GM18517 (cell line): Measurements from ENCODE around the gene PLCL1.
A peak's percentile ranks its signal among the peaks of the same experiment; 100 is the strongest.
"Not testable (repeated sequence)": the region's sequence is repeated elsewhere in the genome, so short reads cannot be mapped to it uniquely, and the experiment has no call there.

Experiments
- ATAC-seq: cut with Tn5 transposase; IDR thresholded peaks from one replicate; pipeline ENCODE4 v1.9.1; 2021; ENCODE audit warnings: mild to moderate bottlenecking, moderate library complexity; ENCODE audit not compliant: unreplicated experiment

PLCL1 gene

DNA sequence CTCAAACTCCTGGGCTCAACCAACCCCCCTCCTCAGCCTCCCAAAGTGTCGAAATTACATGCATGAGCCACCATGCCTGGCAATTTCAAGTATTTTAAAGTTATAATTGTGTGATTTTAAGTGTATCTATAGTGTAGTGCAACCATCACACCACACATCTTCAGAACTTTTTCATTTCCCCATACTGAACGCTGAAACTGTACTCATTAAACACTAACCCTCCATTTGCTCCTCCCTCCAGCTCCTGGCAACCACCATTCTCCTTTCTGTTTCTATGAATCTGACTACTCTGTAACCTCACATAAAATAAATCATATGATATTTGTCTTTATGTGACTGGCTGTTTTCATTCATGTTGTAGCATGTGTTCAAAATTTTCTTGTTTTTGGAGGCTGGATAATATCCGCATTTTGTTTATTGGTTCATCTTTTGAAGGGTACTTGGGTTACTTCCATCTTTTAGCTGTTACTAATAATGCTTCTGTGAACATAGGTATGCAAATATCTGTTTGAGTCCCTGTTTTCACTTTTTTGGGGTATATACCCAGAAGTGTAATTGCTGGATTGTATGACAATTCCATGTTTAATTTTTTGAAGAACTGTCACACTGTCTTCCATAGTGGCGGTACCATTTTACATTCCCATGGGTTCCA lies 188.2 kb downstream of the PLCL1 start:
- ATAC-seq: peak; percentile 96

DNA sequence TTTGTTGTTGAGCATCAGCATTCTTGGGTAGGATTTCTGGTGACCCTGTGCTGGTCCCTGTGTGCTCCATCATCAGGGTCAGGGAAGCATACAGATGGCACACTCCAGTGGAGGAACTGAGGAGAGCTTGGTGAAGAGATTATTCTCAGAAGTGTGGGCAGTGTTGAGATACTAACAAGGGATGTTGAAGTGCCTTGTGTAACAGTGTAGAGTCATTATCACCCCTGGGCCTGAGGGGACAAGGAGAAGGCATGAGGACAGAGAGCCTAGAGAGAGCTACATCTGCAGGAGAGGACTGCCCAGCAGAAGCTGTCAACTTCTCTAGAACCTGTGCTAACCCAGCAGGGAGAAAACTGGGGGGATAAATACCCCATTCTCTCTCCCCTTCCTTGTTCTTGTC lies 189.0 kb downstream of the PLCL1 start:
- no peak for ATAC-seq

DNA sequence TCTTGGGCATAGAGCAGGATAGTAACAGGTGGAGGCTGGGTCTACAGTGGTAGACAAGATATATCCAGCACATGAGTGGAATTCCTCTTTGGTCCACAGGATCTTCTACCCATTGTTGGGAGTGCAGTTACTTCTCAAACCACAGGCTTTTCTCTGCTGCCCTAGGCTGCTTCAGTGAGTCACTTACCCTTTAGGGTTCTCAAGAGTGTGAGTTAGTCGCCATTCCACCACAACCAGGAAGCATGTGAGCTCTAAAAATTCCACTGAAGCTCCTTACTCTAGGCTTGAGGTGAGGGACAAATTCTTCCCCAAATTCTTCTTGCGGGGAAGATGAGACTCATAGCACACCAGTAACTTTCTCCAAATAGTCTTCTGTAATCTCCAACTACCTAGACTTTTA lies 189.4 kb downstream of the PLCL1 start:
- no peak for ATAC-seq

DNA sequence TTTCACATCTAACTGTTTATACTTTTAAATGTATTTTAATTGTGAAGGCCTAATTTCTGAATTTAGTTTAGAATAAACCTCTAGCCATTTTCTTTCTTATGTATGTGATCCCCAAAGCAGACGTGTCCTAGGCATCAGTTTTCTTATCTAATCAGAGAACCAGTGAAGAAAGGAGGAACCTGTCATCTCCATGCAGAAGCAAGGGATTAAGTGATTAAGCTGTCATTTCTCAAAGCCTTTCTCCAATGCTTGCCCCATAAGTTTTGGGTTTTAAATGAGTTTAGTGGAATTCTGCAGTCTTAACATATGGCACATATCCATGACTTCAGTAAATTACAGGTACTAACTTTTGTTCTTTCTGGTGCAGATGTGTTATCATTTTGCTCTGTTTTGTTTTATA lies 190.4 kb downstream of the PLCL1 start:
- no peak for ATAC-seq

DNA sequence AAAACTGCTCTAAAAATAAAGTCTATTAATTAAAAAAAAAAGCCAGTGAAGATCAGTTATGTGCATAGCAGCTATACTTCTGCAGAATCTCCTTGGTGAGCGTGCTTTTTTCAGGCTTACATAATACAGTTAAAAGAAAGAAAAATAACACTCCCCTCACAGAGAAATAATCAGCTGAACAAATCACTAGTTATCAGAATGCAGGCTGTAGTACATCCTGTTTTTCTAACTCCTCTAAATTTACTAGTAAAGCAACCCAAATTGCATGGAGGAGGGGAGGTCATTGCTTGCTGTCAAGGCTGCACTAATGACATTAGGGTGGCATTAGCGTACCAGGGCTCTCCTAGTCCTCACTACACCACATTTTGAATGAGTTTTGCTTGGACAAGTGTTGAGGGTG lies 192.2 kb downstream of the PLCL1 start:
- ATAC-seq: no peak

DNA sequence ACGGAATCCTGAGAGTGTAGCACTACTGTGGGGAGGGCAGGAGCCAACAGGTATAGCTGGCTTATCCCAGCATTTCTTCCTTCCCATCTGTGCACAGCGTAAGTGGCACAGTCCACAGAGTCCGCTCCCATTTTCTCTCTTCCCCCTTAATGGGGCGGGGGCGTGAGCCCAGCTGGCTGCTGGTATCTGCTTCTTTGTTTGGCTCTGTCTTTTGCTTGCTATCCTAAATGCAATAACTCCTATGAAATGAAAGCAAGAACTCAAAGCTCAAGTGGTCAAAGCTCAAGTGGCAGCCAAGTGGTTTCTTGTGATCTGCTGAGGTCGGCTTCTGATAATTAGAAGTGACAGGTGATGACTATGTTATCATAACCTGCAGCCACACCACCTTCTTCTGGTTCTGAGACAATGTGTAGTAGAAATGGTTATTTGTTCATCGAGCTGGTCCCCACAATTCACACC lies 192.7 kb downstream of the PLCL1 start:
- ATAC-seq: no peak

DNA sequence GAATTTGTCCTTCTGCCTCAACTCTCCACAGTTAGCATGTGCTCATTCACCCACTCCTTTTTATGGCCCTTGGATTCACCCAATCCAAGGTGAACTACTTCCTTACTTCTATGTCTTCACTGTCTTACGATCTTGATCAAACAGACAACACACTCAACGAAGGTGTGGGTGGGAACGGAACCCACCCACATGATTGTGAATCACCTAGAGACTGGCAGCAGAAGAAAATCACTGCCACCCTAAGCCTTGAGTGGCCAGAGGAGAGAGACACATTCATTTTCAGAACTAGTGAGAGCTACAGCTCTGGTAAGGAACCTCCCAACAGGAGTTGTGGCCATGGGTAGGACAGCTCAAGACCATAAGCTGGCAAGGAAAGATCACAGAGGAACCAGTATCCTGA lies 194.3 kb downstream of the PLCL1 start:
- ATAC-seq: no peak

DNA sequence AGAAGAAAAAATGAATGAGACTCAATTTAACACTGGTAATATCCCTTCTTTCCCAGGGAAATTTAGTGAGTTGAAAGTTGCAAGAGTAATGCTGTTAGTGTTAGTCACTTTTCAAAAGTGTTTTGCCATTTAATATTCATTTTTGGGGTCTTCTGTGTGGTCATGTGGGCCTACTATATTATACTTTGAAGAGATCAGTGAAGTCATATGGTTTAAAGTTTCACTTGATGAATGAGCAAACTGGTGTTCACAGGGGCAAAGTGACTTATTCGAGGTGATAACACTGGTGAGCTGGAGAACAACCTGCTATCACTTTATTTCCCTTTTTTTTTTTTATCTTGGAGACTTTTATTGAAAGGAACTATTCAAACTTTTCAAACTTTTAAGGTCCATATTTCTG lies 196.0 kb downstream of the PLCL1 start:
- no peak for ATAC-seq

DNA sequence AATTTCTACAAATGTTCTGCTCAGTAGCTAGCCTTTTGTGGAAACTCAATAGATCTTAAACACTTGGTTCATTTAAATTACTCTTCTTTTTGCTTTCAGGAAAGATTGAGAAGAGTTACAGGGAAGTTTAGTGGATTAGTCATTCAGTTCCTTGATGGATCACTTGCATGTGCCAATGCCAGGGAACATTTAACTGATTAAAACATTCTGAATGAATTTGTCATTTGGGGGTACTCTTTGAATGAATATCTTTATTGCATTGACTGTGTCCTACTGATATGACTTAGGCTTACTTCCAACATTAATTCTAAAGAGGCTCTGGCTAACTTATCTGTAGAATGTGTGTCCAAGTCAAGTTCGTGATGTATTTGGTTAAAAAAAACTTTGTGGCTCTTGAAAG lies 199.8 kb downstream of the PLCL1 start:
- no peak for ATAC-seq

DNA sequence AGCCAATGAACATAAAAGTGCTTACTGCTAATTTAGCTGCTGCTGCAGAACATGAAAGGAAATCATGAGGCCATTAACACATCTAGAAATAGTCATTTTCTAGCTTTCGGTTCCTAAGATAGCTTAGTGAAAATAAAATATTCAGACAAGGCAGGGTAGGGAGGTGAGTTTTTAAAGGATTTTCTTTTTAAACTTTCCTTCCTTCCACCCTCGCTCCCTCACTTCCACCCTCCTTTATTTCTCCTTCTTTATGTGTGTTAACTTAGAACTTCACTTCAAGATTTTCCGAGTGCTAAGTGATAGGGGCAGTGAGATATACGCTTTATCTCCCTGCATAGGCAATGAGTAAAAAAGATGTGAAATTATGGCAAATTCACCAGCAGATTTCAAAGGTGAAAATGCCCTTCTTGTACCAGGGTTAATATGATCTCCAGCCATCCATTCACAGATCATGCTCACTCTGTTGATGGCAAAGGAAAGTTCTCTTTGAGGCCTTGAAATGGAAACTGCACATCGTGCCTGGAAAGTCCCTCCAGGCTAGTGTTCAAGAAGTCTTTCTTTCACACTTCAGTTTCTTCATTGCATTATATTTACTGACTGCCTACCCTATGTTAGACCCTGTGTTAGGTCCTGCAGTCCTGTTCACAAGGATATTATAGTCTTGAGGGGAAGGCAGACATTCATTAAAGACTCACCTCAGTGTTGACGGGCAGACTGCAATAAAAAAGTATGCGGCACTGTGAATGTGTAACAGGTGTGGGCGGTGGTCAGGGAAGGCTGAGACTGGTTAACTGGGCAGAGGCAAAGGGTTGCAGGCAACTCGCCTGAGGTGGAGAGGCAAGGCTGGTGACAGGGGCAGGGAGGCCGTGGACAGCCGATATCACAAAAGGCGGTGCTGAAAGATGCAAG lies 200.8 kb downstream of the PLCL1 start:
- peak; percentile 83 for ATAC-seq

DNA sequence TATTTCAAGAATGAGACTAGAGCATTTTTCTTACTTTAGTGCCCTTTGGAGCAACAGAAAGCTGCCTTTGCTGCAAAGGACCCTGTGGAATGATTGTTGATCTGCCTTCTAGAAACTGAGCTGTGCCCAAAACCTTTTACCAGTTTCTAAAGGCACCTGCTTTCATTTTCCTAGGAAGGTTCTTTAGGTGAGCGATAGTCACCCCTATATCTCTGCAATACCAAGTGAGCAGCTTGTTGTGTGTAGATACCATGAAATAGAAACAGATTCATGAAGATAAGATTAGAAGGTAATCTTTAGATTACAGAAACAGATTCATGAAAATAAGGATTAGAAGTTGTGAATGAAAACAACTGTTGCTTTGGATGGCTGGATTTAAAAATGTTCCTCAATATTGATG lies 202.3 kb downstream of the PLCL1 start:
- no peak for ATAC-seq

DNA sequence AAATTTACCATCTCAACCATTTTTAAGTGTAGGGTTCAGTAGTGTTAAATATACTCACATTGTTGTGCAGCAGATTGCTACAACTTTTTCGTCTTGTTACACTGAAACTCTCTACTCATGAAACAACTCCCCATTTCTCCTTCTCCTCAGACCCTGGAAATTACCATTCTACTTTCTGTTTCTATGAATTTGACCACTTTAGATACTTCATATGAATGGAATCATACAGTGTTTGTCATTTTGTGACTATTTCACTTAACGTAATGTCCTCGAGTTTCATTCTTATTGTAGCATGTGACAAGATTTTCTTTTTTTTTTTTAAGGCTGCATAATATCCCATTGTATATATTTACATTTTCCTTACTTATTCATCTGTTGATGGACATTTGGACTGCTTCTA lies 203.8 kb downstream of the PLCL1 start:
- ATAC-seq: no peak

DNA sequence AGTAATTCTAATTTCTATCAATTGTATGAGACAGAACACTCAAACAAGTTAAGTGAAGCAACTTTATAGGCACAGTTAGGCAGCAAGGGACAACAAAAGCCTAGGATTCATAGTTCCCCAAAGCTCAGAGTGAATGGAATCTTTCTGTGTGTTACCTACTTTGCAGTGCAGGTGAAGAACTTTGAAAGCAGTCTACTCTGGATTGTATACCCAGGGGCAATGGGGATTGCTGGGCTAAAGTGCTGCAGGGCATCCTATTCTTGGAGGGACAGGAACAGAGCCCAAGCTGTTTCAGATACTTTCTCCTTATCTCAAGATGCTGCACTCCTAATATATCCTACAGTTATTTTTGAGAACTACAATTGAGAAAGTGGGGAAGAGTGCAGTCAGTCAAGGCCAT lies 207.6 kb downstream of the PLCL1 start:
- ATAC-seq: no peak

DNA sequence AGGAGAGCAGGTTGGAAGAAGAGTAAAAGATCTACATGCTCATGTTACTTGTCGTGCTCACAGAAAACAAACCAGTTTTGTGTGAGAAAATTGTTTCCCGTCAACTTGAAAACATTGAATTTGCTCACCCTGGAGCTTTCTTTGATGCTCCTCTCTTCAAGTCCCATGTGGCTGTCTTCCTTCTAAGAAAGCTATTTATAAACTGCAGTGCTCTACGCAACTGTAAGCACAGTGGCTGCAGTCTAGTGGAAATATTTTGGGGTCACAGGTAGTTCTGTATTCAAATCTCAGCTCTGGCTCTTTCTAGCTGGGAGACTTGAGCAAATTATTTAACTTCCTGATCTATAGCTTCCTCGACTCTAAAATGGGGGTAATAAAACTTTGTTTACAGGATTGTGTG lies 211.8 kb downstream of the PLCL1 start:
- ATAC-seq: no peak

DNA sequence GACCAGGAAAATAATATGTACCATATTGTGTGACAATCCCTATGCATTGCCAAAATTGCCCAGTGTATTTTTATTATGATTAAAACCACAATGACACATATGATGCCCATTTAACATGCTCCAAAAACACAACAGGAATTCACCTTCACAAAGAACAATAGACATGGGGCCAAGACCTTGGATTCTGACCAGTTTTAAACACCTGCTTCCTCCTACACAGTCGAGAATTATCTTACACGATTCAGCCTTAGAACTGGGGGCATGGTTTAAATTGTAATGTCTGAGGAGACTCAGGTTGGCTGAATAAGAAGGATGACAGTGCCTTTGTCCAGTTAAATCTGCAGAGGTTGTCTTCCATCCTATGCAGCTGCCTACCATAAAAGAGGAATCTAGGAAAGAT lies 212.7 kb downstream of the PLCL1 start:
- ATAC-seq: no peak

DNA sequence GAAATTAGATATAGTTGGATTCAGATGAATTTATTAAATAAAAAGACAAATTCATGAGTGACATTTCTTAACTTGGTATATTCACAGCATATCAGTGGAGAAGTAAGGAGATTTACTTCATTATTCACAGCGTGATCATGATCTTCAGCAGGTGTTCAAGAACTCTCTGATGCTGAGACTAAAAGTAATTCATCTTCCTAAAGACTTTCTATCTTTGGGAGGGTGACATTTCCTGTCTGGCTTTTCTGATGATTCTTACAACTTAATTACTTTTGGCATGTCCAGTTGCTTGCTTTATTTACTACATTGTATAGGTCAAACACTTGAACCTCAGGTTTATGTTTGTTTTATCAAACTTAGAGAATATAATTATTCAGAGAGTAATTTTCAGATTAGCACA lies 224.6 kb downstream of the PLCL1 start:
- no peak for ATAC-seq

DNA sequence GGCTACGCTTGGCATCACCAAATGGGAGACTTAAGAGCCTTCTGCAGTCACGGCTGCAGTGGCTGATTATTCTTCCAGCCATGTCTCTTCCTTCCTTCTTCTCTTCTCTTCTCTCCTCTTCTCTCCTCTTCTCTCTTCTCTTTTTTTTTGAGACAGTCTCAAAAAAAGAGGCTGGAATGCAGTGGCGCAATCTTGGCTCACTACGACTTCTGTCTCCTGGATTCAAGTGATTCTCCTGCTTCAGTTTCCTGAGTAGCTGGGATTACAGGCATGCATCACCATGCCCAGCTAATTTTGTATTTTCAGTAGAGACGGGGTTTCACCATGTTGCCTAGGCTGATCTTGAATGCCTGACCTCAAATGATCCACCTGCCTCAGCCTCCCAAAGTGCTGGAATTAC lies 225.2 kb downstream of the PLCL1 start:
- ATAC-seq: not testable (repeated sequence)

DNA sequence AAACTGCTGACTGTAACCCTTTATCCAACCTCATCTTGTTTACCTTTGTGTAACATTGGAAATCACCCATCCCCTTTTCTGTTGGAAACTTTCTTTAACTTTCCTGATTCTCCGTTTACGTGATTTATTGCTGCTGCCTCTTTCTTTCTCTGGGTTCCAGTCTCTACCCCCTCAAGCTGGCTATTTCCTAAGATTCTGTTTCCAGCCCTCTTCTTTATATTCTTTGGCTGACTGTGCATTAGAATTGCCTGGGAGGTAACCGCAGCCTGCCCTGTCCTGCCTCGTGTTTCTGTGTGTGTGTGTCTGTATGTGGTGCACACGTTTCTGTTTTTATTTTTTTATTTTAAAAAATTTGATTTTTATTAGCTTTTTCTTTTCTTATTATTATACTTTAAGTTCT lies 229.2 kb downstream of the PLCL1 start:
- no peak for ATAC-seq

DNA sequence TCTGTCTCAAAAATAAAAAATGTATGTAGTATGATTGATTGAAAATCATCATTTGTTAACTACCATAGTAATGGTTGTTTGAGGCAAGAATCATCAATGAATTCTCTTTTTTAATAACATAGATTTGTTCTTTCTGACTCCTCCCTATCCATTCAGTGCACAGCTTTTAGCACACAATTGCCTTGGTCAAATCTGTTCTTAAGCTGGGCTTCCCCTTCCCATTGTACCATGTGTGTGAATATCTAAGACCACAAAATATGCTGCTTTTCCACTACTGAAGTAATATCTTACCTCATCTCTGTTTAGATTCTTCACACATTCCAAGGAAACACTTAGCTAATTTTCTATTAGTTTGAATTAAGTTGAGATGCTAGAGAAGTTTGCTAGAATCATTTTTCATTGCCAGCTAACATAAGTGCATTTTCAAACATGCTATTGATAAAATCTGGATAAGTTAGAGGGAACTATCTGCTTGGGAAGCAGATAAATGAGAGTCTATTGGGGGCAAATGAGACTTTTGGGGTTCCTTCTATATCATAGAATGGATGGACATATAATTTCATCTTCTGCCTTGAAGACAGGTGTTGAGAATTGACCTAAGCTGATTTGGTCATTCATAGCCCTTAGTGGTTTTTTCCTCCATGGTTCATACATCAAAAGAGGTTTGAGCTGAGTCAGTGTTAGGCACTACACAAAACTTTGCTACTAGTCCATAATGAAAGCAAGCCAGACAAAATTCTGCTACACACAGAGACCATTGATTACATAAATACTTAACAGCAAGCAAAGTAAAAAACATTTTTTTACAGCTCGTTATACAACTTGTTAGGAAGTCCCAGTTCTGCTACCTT lies 231.9 kb downstream of the PLCL1 start:
- ATAC-seq: no peak

DNA sequence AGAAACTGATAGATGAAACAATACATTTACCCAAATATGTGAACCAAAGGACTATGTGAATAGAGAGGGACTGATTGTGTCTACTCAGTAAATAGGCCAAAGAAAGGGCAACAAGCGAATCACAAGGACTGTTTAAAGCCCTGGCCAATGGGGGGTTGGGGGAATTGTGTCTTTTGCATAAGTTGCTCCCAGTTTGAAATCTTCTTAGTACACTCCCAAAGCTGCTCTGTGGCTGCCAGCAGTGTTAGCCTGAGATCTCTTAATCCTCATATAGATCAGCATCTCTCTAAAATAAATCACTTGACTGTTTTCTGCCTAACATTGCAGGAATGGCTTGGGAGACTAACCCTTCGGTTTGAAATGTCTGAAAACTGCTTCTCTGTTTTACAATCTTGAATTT lies 236.4 kb downstream of the PLCL1 start:
- ATAC-seq: no peak

DNA sequence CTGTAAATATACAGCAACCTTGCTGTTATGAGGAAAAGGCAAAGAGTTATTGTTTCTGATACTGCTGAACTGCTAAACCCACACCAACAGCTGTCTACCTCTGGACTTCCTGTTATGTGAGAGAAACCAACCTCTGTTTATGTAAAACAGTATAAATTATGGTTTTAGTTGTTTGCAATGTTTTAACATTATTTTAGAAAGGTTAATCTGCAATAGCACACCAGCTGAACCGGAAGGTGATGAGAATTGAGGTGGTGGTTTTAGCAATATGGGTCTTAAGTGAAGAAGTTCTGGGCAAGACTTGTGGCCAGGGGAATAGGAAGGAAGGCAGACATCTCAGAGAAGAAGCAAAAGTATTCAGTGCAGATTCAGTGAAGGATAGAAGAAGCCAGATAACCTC lies 237.8 kb downstream of the PLCL1 start:
- ATAC-seq: peak; percentile 92
